ENCODE results near the gene CD63. TPM values are rescaled to one million over a fixed set of nuclear protein-coding genes. Genes with fewer than 3 reads are reported as not detected.
A peak's percentile ranks its signal among the peaks of the same experiment; 100 is the strongest.

The CD63 gene
- total RNA-seq, 1 experiment from 2014 or later: 562 TPM

DNA sequence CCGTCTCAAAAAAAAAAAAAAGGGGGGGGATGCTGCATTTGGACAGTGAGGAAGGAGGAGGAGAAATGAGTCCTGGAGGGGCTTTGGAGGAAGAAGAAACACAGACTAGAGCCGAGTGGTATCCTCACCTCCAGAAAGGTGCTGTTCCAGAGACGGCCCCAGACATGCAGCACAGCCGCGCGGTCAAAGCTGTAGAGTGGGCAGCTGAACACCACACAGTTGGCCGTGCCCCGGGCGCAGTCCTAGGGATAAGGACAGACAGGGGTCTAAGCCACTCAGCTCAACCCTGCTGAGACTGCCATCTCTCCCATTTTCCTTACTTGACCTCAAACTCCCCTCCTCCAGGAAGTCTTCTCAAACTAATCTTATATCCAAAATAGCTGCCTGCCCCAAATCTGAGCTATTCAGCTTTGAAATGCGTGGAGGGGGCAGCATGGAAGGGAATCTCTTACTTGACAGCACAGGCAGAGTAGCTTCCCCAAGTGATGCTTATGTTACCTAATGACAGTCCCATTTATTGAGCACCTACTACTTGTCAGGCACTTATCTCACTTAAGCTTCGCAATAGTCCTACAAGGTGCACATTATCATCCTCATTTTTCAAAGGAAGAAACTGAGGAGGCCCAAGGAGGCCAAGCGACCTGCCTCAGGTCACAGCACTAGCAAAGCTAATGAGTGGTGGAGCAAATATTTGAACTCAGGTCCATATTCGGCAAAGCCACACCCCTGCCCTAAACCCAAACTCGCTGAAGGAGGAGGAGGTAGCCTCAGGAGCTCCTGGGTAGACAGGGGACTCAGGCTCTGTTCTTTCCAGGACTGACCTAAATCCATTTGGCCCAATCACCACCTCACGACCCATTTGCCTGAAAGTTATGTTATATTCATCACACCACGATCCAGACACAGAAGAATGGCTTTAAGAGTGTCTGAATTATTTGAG, 39.8 kb downstream of the CD63 start:
- DNase-seq (ENCODE audit: low read depth): no peak

GRCh38 chr12:55687746-55688145, 41.1 kb downstream of the CD63 start:
- no peak for DNase-seq (ENCODE audit: low read depth)

DNA sequence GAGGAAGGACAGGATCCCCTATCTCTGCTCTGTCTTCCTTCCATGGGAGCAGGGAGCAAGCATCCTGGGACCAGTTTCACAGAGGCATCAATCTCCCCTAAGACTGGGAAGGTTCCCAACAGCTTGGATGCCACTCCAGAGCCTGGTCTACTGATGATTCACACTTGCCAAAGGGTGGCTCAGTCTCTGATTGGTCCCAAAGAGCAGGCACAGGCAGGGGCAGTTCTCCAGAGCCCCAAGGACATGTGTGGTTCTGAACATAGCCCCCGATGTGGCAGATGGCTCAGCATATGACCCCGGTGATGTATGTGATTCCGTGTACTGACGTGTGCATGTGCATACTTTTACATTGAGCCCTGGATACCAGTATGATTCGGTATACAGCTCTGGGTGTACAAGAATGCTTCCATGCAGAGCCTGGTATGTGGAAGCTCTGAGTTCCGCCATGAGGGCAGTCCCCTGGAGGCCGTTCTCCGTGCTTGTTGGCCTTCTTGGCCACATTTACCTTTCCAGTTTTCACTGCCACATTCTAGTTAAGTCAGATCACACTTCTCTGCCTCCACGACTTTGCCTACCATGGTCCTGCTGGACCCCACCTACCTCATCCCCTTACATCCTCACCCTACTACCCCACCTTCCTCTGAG, 42.3 kb downstream of the CD63 start:
- no peak for DNase-seq (ENCODE audit: low read depth)

- DNase-seq (ENCODE audit: low read depth): no peak
Observed at GRCh38 chr12:55685671-55686070, 43.1 kb downstream of the CD63 start.

DNA sequence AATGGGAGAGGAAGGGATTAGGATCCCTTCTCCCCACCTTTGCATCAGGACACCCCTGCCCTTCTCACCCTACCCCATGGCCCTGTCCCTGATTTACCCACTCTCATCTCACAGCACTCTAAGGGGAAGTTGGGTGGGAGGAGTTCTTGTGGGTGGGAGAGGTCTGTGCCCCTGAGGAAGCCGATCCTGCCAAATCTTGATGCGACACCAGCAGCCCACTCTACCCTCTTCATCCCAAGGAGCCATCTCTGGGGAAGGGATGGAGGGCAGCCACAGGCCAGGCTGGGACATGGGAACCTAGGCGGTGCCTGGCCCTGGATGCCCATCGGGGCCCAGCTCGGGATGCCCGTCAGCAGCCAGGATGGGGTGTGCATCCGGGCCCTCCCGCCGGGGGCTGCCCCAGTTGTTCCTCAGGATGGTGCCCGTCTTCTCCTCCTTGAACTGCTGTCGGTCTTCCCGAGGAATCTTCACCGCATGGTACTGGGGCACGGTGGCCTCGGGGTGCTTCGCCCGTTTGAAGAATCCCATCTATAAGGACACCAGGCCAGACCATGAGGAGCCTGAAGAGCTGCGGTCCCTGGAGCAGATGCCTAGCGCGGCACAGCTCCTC, 43.9 kb downstream of the CD63 start:
- DNase-seq (ENCODE audit: low read depth): no peak

DNA sequence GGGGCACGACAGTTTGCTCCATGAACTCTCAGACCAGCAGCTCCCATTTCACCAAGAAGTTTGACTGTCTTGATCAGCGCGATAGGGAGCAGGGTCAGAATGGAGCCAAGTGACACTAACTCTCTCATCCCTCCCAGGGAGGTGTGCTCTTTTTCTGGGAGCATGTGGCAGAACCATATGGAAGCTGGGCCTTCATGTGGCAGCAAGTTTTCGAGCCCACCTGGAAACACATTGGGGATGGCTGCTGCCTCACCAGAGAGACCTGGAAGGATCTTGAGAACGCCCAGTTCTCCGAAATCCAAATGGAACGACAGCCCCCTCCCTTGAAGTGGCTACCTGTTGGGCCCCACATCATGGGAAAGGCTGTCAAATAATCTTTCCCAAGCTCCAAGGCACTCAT, 45.1 kb downstream of the CD63 start:
- no peak for DNase-seq (ENCODE audit: low read depth)

DNA sequence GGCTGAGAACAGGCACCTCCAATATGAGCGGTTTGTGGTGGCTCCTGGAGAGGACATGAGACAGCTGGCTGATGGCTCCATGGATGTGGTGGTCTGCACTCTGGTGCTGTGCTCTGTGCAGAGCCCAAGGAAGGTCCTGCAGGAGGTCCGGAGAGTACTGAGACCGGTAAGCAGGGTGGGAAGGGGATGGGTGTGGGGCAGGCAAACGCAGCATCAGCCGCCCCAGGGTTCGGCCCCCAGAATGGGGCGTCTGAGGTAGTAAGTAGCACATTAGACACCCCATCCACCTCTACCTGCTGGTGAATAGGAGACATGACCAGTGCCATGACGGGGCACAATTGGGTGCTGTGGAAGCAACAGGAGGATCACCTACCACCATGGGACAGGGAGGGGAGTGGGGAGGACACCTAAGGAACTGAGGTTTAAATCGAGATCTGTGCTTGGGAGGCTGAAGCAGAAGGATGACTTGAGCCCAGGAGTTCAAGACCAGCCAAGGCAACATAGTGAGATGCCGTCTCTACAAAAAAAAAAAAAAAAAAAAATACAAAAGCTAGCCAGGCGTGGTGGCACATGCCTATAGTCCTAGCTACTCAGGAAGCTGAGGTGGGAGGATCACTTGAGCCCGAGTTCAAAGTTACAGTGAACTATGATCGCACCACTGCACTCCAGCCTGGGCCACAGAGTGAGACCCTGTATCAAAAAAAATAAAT, 46.6 kb downstream of the CD63 start:
- no peak for DNase-seq (ENCODE audit: low read depth)

- DNase-seq (ENCODE audit: low read depth): peak; percentile 85
Observed at GRCh38 chr12:55681142-55682077, 47.4 kb downstream of the CD63 start.

DNA sequence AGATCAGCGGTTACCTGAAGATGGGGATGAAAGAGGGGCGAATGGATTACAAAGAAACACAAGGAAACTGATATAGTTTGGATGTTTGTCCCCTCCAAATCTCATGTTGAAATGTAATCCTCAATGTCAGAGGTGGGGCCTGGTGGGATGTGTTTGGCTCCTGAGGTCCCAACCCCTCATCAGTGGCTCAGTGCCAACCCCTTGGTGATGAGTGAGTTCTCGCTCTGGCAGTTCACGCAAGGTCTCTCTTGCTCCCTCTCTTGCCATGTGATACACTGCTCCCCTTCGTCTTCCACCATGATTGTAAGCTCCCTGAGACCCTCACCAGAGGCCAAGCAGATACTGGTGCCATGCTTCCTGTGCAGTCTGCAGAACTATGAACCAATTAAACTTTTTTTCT, 49.1 kb downstream of the CD63 start:
- no peak for DNase-seq (ENCODE audit: low read depth)

- DNase-seq (ENCODE audit: low read depth): no peak
Observed at GRCh38 chr12:55676707-55677106, 52.1 kb downstream of the CD63 start.

DNA sequence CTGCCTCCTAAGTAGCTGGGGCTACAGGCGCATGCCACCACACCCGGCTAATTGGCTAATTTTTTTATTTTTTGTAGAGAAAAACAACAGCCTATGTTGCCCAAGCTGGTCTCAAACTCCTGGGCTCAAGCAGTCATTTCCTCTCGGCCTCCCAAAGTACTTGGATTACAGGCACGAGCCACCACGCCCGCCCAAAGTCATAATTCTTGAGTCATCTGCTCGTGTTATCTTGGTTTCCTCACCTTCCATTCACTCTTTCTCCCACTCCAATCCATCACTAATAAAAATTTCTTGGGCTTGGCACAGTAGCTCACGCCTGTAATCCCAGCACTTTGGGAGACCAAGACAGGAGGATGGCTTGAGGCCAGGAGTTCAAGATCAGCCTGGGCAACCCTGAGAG, 53.1 kb downstream of the CD63 start:
- DNase-seq (ENCODE audit: low read depth): peak; percentile 25

Small RNA genes within 50 kb of the gene (small RNA-seq; reads per million reads assigned to genes)
- gene AC009779.1 (not detected), gene RF00017 (not detected)

Other genes starting within 250 kb of the CD63 start
- not detected in 2 replicates for gene OR6C68, start 236.6 kb downstream of the CD63 start, total RNA-seq (2014; rRNA removed; shearing (Covaris generic))
- not detected in 2 replicates for gene OR6C4, start 179.4 kb downstream of the CD63 start, total RNA-seq (2014; rRNA removed; shearing (Covaris generic))
- not detected in 2 replicates for gene OR2AP1, start 156.5 kb downstream of the CD63 start, total RNA-seq (2014; rRNA removed; shearing (Covaris generic))
- not detected in 2 replicates for gene OR10P1, start 92.1 kb downstream of the CD63 start, total RNA-seq (2014; rRNA removed; shearing (Covaris generic))
- 1.3 and 1.4 TPM in 2 replicates for gene ITGA7, start 21.1 kb downstream of the CD63 start, total RNA-seq (2014; rRNA removed; shearing (Covaris generic))
- 105 and 121 TPM in 2 replicates for gene BLOC1S1, start 13.0 kb downstream of the CD63 start, total RNA-seq (2014; rRNA removed; shearing (Covaris generic))
- 2.7 and 3.2 TPM in 2 replicates for gene RDH5, start 8.6 kb downstream of the CD63 start, total RNA-seq (2014; rRNA removed; shearing (Covaris generic))
- gene GDF11, start 14.1 kb upstream of the CD63 start, total RNA-seq (2014; rRNA removed; shearing (Covaris generic)): 11.1 and 12.5 TPM in 2 replicates
- gene SARNP, start 88.7 kb upstream of the CD63 start, total RNA-seq (2014; rRNA removed; shearing (Covaris generic)): 70.6 and 79.4 TPM in 2 replicates
- gene ORMDL2, start 89.0 kb upstream of the CD63 start, total RNA-seq (2014; rRNA removed; shearing (Covaris generic)): 42.8 and 48.5 TPM in 2 replicates
- gene DNAJC14, start 100.6 kb upstream of the CD63 start, total RNA-seq (2014; rRNA removed; shearing (Covaris generic)): 52.2 and 59.2 TPM in 2 replicates
- 0.37 and 0.58 TPM in 2 replicates for gene MMP19, start 113.9 kb upstream of the CD63 start, total RNA-seq (2014; rRNA removed; shearing (Covaris generic))
- 37.0 and 38.0 TPM in 2 replicates for gene PYM1, start 198.9 kb upstream of the CD63 start, total RNA-seq (2014; rRNA removed; shearing (Covaris generic))
- gene DGKA, start 202.2 kb upstream of the CD63 start, total RNA-seq (2014; rRNA removed; shearing (Covaris generic)): 49.6 and 56.6 TPM in 2 replicates
- 1.1 and 3.3 TPM in 2 replicates for gene PMEL, start 237.0 kb upstream of the CD63 start, total RNA-seq (2014; rRNA removed; shearing (Covaris generic))
- gene CDK2, start 237.8 kb upstream of the CD63 start, total RNA-seq (2014; rRNA removed; shearing (Covaris generic)): 76.5 and 97.2 TPM in 2 replicates
- 25.8 and 34.4 TPM in 2 replicates for gene RAB5B, start 245.1 kb upstream of the CD63 start, total RNA-seq (2014; rRNA removed; shearing (Covaris generic))